Stimulated activated CD8-positive, alpha-beta memory T cell treated with anti-CD3 and anti-CD28 coated beads, Interleukin-12 subunit alpha, Interleukin-12 subunit beta, amount 100 ng/mL, for 24 hours (primary cell): Measurements from ENCODE around the gene ST3GAL4.

Experiments
- DNase-seq: peaks from one replicate; pipeline ENCODE4 v3.0.0-alpha.2; 2020; ENCODE audit errors: extremely low read depth

ST3GAL4 gene

DNA sequence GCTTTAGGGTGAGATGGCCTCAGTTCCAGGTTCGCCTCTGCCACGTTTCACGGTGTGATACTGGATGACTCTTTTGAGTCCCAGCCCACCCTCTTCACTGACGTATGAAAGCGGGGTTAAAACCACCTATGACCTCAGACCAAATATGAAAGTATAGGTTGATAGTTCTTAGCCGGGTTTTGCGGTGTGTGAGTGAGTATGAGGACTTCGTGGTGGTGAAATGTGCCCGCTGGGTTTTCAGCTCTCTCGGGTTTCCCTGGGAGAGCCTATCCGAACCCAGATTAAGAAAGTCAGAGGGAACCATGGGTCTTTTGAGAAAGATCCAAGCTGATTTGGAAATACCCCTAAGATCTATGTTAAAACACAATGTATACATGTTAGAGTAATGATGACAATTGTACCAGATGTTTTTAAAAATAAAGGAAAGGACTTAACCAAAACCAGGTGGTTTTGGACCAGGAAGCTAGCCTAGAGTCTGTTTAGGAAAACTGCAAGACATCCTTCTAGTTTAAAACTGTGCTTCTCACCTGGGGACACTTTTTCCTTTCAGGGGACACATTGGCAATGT is 25.8 kb upstream of the ST3GAL4 start:
- no peak for DNase-seq

DNA sequence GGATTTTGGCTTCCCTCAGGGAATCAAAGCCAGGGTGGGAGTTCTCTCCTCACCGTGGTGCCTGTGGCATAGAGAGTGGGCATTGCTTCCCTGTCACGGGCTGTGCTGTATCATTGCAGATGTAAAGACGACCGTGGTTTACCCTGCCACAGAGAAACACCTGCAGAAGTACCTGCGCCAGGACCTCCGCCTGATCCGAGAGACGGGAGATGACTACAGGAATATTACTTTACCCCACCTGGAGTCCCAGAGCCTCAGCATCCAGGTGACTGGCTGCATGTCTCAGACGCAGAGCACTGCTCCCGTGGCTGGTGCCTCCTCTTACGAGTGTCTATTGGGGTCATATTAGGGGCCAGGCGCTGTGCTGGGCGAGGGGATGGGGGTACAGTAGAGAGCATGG is 24.2 kb upstream of the ST3GAL4 start:
- DNase-seq = no peak

- no peak for DNase-seq
These were observed 23.2 kb upstream of the ST3GAL4 start for GRCh38 chr11:126332221-126332711.

- no peak for DNase-seq
These were observed 22.3 kb upstream of the ST3GAL4 start for GRCh38 chr11:126333142-126333541.

GRCh38 chr11:126334659-126335462 is 20.6 kb upstream of the ST3GAL4 start:
- no peak for DNase-seq

GRCh38 chr11:126335463-126335760 is 20.1 kb upstream of the ST3GAL4 start:
- no peak for DNase-seq

GRCh38 chr11:126336138-126336541 is 19.3 kb upstream of the ST3GAL4 start:
- no peak for DNase-seq

GRCh38 chr11:126336671-126337101 is 18.8 kb upstream of the ST3GAL4 start:
- no peak for DNase-seq

DNA sequence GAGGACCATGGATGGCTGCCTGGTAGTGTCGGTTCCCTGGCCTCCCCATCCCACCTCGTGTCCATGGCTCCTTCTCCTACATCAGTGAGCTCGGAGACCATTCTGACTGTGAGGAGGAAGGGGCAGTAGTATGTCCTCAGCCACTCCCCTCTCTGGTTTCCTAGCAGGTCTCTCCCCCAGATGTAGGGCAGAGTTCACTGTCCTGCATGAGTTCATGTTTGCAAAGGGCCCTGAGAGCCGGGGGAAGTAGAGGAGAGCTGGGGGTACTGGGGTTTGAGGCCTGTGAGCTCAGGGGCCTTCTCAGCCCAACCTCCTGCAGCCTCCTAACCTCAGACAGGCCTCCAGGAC is 18.4 kb upstream of the ST3GAL4 start:
- DNase-seq = no peak

DNA sequence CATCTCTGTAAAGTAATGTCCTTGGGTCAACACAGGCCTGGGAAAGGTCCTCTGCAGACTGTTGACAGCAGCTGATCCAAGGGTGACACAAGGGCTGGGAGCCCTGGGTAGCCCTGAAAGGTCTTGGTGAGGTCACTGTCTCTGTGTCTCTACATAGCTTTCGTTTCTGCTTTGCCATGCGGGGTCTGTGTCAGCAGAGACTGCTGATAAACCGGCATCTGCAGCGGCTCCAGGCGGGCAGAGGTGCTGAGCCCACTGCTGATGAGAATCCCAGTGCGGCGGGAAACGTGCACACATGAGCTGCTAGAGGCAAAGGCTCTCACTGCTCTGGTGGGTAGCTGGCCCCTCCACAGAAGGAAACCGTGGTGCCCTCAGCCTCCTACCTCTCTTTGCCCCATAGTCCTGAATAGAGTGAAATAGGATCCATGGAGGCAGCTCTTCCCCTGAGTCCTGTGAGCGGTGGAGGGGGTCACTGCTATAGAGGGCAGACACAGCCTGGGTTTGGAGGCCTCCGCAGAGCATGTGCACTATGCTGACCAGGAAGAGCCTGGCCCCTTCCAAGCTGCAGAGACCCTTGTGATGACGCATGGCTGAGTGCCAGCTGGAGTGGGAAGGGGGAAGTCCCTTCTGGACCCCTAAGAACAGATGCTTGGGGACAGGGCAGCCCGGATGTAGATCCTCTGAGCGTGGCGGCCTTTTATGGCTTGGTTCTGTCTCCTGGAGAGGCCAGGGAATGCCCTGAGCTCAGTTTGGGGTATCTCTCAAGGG is 17.8 kb upstream of the ST3GAL4 start:
- no peak for DNase-seq

- no peak for DNase-seq
These were observed 17.0 kb upstream of the ST3GAL4 start for GRCh38 chr11:126338346-126339055.

- DNase-seq = no peak
These were observed 16.2 kb upstream of the ST3GAL4 start for GRCh38 chr11:126339073-126339862.

DNA sequence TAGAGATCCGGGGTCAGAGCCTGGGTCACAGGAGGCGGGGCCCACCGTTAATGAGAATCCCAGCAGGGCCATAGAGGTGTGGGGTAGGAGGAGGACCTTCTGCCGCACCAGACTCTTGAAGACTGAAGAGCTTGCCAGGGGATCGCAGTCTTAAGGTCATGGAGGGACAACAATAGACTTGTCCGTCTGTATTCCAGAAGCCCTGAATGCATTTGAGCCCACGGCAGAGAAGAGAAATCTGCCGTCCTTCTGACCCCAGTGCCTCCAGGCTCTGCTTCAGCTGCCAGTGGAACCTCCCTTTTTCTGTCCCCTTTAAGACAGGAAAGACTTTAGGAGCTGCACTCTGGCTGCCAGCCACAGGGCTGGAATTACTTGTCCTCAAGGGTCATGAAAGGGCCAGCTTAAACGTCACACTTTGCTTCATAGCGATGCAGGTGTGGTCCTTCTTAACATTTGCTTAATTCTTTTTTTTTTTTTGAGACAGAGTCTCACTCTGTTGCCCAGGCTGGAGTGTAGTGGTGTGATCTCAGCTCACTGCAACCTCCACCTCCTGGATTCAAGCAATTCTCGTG is 15.5 kb upstream of the ST3GAL4 start:
- no peak for DNase-seq

DNA sequence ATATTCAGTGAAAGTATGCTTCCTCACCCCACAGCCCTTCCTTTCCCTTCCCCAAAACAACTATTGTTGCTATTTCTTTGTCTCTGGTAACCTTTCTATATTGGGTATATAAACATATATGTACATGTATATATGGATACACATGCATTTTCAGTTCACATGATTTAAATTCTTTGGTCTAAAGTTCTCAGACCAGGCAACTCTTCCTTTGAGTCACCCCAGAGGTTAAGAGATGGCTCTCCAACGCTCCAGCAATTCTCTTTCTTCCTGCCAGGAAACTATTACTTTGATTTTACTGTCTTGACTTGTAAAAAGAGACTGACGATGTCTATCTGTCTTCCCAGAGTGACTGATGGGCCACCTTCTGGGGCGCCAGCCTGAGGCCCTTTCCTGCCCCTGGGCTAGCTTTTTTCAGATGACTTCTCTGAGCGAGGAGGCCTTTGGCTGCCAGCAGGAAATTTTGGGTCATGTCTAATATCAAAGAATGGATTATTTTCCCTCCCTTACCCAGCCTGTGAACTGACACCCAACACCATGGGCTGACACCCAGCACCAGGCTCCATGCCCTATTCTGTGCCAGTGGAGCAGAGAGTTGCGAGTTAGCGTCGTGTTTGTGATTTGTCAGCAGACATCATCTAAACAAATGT is 14.4 kb upstream of the ST3GAL4 start:
- no peak for DNase-seq

DNA sequence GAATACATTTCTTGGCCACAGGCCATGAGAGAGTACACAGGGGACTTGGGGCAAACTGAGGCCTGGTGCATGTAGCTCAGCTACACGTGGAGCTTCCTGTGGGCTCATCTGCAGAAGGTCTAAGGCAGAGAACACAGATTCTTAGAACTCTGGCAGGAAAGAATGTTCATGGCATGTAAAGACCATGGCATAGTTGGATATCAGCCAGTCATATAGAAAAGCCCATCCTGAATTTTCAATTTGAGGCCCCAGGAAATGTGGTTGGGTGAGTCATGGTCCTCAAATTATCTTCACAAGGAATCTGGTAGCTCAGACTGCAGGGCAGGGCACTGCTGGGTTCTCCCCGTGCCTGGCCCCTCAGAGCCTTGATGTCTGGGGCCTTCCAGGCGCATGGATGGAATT is 13.7 kb upstream of the ST3GAL4 start:
- no peak for DNase-seq

DNA sequence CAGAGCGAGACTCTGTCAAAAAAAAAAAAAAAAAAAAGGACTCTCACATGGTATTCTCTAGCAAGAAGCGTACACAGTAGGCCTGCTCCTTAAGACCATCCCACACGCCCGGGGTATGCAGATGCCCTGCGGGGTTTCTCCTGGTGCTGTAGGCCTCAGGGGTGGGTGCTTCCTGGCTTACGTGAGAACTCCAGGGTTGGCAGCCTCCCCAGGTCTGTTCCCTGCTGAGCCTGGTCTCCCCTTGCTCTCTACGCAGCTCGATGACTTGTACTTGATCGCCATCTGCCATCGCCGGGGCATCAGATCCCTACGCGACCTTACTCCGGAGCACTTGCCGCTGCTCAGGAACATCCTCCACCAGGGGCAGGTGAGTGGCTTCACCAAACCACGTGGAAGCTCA is 12.4 kb upstream of the ST3GAL4 start:
- no peak for DNase-seq

DNA sequence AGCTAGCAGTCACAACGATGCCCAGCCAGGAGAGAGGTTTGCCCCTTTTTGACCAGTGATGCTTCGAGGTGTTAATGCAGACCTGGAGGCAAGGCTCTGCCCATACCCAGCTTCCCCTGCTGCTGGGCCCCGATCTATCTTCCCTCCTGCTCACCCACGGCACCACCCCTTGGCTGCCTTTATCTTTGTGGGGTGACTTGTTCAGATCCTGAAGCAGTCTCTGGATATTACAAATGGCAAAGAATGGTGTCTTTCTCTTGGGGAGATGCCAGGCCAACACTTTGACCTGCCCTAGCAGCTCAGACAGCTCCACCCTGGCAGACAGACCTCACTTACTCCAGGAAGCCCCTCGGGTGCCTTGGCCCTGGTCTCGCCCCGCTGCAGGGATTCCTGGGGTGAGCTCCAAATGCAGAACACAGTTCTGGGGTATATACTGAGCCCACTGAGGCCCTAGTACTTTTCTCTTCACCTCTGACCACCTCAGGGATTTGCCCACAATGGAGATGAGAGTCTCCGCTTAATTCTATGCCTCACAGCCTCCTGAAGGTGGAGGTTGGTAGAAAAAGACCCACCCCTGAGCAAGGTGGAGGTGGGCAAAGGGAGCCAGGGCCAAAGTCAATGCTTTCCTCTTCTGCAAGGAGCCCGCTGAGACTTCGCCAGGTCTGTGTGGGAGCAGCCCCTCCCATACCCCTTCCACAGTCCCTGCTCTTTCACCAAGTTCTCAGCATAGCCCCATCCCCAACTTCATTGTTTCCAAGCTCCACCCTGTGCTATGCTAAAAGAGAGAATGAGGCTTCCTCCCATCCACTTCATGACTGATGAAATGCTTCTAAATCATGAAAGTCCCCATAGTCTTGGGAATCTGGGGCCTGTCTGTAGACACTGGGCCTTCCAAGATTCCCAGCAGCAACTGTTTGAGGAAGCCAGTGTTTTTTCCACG is 11.1 kb upstream of the ST3GAL4 start:
- no peak for DNase-seq

DNA sequence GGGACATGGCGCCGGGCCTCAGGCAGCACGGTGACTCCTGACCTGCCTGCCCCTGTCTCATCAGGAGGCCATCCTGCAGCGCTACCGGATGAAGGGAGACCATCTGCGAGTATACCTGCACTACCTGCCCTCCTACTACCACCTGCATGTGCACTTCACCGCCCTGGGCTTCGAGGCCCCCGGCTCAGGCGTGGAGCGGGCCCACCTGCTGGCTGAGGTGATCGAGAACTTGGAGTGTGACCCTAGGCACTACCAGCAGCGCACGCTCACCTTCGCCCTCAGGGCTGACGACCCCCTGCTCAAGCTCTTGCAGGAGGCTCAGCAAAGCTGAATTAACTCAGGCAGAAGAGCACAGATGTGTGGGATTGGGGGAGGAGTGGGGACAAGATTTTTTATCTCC is 10.2 kb upstream of the ST3GAL4 start:
- DNase-seq = no peak

DNA sequence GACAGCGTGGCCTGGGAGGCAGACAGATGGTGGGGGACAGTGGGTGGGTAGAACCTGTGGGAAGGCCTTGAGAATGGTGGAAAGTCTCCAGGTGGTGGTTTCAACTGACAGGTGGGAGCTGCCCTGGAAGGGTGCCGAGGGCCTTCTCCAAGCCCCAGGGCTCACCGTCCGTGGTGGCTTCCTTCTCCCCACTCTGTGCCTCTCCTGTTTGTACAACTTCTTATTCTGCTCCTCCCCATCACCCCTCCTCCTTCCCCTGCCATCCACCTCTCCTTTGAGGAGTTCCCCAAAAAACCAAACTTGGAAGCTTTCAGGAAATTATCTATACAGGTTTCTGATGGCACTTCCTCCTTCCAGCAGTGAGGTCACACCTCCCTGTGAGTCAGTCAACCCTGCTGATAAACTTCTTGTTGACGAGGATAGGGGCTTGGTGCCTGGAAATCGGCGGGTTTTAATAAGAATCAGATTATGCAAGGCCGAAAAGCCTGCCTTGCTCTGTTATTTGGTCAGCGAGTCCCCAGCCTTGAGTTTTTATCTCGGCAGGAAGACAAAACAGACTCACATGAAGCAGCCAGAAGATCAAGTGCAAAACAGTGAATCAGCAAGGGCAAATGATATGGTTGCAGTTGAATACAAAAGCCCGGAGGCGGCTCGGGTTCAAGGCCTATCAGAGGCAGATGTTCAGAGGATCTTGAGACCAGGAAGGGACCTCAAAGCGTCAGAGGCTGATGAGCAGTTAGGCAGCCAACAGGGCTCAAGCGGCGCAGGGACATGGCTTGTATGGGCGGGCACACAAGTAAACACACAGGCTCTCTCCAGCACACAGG is 9.5 kb upstream of the ST3GAL4 start:
- no peak for DNase-seq
